ENCODE results near the gene WNT2.

DNA sequence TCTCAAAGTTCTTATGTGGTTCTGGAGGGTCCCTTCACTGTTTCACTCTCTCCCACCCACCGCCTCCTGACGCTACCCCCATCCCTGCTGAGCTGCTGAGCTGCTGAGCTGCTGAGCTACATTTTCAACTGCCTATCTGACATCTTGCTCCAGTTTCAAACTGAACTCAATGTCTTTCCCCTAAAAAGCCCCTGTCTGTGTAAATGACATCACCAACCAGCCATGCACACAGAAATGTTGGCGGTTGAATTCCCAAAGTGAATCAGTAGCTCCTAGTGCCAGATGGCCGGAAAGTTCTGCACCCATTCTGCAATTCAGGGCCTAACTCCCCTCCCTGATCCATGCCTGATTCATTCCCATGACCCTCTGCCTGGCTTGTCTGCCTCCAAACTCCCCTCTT, 71.2 kb downstream of the WNT2 start:
- TF ChIP-seq, protein P1, sequence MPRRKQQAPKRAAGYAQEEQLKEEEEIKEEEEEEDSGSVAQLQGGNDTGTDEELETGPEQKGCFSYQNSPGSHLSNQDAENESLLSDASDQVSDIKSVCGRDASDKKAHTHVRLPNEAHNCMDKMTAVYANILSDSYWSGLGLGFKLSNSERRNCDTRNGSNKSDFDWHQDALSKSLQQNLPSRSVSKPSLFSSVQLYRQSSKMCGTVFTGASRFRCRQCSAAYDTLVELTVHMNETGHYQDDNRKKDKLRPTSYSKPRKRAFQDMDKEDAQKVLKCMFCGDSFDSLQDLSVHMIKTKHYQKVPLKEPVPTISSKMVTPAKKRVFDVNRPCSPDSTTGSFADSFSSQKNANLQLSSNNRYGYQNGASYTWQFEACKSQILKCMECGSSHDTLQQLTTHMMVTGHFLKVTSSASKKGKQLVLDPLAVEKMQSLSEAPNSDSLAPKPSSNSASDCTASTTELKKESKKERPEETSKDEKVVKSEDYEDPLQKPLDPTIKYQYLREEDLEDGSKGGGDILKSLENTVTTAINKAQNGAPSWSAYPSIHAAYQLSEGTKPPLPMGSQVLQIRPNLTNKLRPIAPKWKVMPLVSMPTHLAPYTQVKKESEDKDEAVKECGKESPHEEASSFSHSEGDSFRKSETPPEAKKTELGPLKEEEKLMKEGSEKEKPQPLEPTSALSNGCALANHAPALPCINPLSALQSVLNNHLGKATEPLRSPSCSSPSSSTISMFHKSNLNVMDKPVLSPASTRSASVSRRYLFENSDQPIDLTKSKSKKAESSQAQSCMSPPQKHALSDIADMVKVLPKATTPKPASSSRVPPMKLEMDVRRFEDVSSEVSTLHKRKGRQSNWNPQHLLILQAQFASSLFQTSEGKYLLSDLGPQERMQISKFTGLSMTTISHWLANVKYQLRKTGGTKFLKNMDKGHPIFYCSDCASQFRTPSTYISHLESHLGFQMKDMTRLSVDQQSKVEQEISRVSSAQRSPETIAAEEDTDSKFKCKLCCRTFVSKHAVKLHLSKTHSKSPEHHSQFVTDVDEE (CRISPR knock-in tag; IDR thresholded peaks at IDR 0.05) = no peak
- TF ChIP-seq, protein P2, sequence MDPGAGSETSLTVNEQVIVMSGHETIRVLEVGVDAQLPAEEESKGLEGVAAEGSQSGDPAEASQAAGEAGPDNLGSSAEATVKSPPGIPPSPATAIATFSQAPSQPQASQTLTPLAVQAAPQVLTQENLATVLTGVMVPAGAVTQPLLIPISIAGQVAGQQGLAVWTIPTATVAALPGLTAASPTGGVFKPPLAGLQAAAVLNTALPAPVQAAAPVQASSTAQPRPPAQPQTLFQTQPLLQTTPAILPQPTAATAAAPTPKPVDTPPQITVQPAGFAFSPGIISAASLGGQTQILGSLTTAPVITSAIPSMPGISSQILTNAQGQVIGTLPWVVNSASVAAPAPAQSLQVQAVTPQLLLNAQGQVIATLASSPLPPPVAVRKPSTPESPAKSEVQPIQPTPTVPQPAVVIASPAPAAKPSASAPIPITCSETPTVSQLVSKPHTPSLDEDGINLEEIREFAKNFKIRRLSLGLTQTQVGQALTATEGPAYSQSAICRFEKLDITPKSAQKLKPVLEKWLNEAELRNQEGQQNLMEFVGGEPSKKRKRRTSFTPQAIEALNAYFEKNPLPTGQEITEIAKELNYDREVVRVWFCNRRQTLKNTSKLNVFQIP (CRISPR knock-in tag; IDR thresholded peaks at IDR 0.05; ENCODE audit: borderline replicate concordance, low read depth) = no peak
- TF ChIP-seq OSR1 (CRISPR knock-in tag; IDR thresholded peaks at IDR 0.05) (no peak), ZC3H10 (CRISPR knock-in tag; IDR thresholded peaks at IDR 0.05) (no peak)
